Cardiac fibroblast (primary cell): ENCODE data around the gene AFTPH.

Experiments
- DNase-seq, 2 donors: peaks; one replicate each; pipeline versions ENCODE4 v3.0.0 to v3.0.0-alpha.2; 2010; ENCODE audit warnings: low read depth in 2 of 2
- H3K4me3 ChIP-seq, 2 donors: replicated peaks in 1 of 2; 1 replicate in 1 of 2; 2 replicates in 1 of 2; pipeline ENCODE4 v1.5.1; 2011; ENCODE audit warnings: low read depth in 2 of 2, low read length in 2 of 2, mild to moderate bottlenecking in 2 of 2, moderate library complexity in 1 of 2
- TF ChIP-seq, protein P1 (sequence below): IDR thresholded peaks from one replicate; pipeline ENCODE4 v1.5.1; 2011; ENCODE audit warnings: low read depth, mild to moderate bottlenecking, low read length, inconsistent platforms

Gene AFTPH

DNA sequence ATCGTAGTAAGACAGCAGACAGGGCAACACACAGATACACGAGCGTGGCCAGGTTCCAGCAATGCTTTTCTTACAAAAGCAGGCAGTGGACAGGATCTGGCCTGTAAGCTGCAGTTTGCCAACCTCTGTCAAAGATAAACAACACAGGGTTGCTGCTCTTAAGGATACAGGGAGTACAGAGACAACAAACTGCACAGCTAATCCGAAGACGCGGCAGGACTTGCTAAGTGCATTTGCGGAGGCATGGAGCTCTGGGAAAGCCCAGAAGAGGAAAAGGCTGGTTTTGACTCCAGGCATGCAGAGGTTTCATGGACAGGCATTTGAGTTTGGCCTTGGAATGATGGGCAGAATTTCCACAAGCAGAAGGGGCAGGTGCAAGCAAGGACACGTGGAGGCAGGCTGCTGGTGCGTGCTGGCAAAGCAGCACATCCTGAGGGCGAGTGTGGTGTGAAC, 105.2 kb downstream of the AFTPH start:
- no peak overlapping the region for H3K4me3 ChIP-seq
- peak in 1 of 2 donors; percentile 43 for DNase-seq
- TF ChIP-seq, protein P1, sequence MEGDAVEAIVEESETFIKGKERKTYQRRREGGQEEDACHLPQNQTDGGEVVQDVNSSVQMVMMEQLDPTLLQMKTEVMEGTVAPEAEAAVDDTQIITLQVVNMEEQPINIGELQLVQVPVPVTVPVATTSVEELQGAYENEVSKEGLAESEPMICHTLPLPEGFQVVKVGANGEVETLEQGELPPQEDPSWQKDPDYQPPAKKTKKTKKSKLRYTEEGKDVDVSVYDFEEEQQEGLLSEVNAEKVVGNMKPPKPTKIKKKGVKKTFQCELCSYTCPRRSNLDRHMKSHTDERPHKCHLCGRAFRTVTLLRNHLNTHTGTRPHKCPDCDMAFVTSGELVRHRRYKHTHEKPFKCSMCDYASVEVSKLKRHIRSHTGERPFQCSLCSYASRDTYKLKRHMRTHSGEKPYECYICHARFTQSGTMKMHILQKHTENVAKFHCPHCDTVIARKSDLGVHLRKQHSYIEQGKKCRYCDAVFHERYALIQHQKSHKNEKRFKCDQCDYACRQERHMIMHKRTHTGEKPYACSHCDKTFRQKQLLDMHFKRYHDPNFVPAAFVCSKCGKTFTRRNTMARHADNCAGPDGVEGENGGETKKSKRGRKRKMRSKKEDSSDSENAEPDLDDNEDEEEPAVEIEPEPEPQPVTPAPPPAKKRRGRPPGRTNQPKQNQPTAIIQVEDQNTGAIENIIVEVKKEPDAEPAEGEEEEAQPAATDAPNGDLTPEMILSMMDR, result no peak

DNA sequence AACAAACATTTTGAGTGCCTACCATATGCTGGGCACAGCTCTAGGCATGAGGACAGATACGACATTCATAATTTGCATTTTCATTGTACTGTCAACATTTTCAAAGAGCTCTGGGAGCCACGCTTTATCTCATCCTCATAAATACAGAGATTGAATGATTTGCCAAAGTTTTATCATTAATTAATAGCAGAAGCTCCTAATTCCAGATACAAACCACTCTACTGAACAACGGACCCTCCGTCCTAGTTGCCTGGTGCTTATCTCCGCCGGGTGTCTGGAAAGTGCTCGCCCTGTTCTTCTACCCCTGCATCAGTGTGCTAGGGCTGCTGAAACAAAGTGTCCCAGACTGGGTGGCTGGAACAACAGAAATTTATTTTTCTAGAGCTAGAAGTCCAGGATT, 105.7 kb downstream of the AFTPH start:
- DNase-seq, result no peak
- H3K4me3 ChIP-seq, result no peak overlapping the region
- TF ChIP-seq, protein P1, result no peak

DNA sequence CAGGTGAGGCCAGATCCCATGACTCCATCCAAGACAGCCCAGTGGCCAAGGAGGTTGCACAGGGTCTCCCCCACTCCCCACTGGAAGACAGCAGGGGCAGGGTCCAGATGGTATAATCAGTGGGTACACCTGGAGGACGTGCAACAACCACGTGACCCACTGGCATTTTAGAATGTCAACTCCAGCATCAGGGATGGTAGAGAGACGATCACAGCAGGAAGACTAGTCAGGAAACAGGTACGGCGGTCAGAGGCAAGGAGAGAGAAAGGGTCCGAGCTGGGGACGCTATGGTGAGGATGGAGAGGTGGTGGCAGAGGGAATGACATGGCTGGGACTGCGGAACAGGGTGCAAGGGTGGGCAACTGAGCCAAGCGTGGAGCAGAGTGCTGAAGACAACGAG, 106.6 kb downstream of the AFTPH start:
- H3K4me3 ChIP-seq, result no peak overlapping the region
- no peak for DNase-seq
- TF ChIP-seq, protein P1, result no peak

DNA sequence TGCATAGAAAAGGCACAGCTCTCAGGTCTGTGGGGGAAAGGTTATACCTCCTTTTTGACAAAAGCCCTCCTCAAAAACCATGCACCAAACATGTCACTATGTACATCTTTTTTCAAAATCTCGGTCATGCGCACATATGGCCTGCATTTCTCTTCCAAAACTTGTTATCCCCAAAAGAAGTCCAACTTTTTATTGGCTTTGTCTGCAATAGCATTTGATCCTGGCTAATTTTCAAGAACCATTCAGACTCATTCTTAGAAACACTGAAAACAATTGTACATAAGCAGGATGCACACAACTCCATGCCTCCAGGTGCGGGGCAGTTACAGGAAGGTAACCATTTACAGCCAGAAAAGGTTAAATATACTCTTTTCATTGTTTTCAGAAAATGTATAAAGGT, 107.6 kb downstream of the AFTPH start:
- TF ChIP-seq, protein P1, result no peak
- no peak for DNase-seq

DNA sequence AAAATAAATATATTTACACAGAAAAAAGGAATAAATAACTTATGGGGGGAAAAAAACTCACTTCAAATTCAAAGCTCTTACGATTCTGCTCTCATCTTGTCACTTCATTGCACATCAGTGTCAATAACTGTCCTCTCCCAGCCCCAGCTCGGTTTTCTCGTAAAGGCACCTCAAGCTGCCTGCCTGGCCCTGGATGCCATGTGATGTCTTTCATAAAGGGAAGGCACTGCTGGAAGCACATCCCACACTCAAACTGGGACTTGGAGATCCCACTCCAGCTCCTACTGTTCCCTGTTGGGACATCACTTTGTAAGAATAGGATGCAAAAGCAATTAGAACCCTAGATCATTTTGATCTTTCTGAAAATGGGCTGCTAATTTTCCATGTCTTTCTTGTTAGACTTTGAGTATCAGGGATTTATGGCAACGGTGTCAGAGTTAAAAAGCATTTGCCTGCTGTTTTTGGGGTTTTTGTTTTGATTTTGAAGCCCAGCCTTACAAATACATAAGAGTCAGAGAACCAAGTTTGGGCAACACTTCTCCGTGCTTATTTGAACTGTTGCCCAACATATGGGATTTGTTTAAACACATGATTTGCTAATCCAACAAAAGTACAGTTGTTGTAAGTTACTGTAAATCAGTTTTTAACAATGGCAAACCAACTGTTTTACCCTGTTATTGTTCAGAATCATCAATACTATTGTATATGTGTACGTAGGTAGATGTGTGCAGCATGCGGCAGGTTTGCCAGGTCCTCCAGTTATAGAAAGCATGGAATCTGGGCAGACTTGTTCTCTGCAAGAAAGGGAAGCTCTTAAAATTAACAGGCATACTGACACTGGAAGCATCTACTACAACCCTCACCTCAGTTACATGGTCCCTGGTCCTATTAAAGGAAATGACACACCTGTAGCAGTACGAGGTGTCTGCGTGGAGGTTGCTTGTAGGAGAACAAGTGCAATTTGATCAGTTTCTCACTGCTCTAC, 109.0 kb downstream of the AFTPH start:
- DNase-seq, result peak; percentile 9 to 42
- H3K4me3 ChIP-seq, result no peak overlapping the region
- TF ChIP-seq, protein P1, result no peak

More for the DNA sequence above, 107.6 kb downstream of the AFTPH start:
- no peak overlapping the region for H3K4me3 ChIP-seq

DNA sequence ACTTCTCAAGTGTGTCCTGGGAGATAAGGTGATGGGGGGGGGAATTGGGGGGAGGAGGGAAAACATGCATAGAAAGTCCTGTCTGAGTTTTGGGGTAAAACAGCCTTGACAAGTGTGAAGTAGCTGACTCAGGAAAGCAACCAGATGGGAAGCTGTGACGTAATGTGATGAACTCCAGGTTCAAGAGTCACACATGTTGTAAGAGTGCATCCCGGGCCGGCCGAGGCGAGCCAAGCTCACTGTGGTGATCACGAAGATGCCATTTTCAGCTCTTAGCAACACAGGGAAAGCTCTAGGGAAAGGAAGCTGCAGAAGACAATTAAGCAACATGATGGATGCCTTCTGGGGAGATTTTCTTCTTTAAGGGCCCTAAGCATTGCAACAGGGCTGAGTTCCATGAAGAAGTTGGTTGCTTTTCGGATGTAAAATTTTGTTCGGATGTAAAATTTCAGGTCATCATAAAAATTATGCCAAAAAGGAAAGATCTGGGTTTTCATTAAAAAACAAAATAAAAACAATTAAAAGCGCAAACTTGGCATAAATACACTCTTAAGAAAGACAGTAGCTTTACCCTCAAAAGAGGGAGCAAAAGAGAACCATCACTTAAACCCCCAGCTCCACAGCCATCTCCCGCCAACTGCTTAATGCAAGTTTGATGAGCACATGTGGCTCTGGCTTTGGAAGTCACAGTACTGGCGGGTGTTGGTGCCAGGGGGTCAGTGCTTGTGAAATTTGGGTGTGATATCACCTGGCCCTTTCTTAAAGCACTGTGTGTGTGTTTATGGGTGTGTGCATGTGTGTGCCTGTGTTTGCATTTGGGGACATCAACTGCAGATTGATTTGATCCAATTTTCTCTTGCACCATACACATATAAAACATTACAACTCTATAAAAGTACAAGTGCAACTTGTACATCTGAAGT, 110.5 kb downstream of the AFTPH start:
- TF ChIP-seq, protein P1, result no peak
- DNase-seq, result peak; percentile 35 to 58
- H3K4me3 ChIP-seq, result no peak overlapping the region
